HEK293 (cell line): Measurements from ENCODE around the gene C22orf15.
A peak's percentile ranks its signal among the peaks of the same experiment; 100 is the strongest.

Source experiments
- ELK4 ChIP-seq: IDR thresholded peaks from 2 replicates; pipeline ENCODE4 v1.6.1; 2011; ENCODE audit warnings: mild to moderate bottlenecking, low read depth, low read length, borderline replicate concordance
- HOXD13 ChIP-seq: sonication (generic); formaldehyde crosslinking; IDR thresholded peaks from 2 replicates; pipeline ENCODE4 v1.8.0; 2022; ENCODE audit warnings: missing genetic modification reagents, borderline replicate concordance
- KLF16 ChIP-seq: fragments of 450-650 bp; formaldehyde crosslinking; IDR thresholded peaks from 2 replicates; pipeline ENCODE4 v1.5.1; 2017; ENCODE audit warnings: missing biosample characterization, missing genetic modification characterization
- ZFP3 ChIP-seq: fragments of 450-650 bp; formaldehyde crosslinking; IDR thresholded peaks from 2 replicates; pipeline ENCODE4 v1.5.1; 2016; ENCODE audit warnings: low read depth, missing biosample characterization, missing genetic modification characterization
- ZNF350 ChIP-seq: fragments of 450-650 bp; formaldehyde crosslinking; IDR thresholded peaks from 2 replicates; pipeline ENCODE4 v1.5.0; 2017; ENCODE audit warnings: missing biosample characterization, mild to moderate bottlenecking, missing genetic modification characterization
- ZNF354C ChIP-seq: fragments of 450-650 bp; formaldehyde crosslinking; IDR thresholded peaks from 2 replicates; pipeline ENCODE4 v1.5.1; 2016; ENCODE audit warnings: missing biosample characterization, missing genetic modification characterization, low read depth, borderline replicate concordance
- ZNF529 ChIP-seq: fragments of 450-650 bp; formaldehyde crosslinking; IDR thresholded peaks from 2 replicates; pipeline ENCODE4 v1.5.1; 2017; ENCODE audit warnings: missing genetic modification characterization, missing biosample characterization; ENCODE audit not compliant: insufficient replicate concordance
- ZNF560 ChIP-seq: fragments of 450-650 bp; formaldehyde crosslinking; IDR thresholded peaks from 2 replicates; pipeline ENCODE4 v1.5.1; 2017; ENCODE audit warnings: missing biosample characterization, missing genetic modification characterization, borderline replicate concordance
- ZNF610 ChIP-seq: fragments of 450-650 bp; formaldehyde crosslinking; IDR thresholded peaks from 2 replicates; pipeline ENCODE4 v1.5.1; 2016; ENCODE audit warnings: missing biosample characterization, missing genetic modification characterization, borderline replicate concordance
- ZNF707 ChIP-seq: fragments of 450-650 bp; formaldehyde crosslinking; IDR thresholded peaks from 2 replicates; pipeline ENCODE4 v1.5.1; 2016; ENCODE audit warnings: missing biosample characterization, missing genetic modification characterization
- ZNF777 ChIP-seq: fragments of 450-650 bp; formaldehyde crosslinking; IDR thresholded peaks from 2 replicates; pipeline ENCODE4 v1.5.1; 2017; ENCODE audit warnings: missing biosample characterization, missing genetic modification characterization, borderline replicate concordance
- ZNF785 ChIP-seq: fragments of 450-650 bp; formaldehyde crosslinking; IDR thresholded peaks from 2 replicates; pipeline ENCODE4 v1.5.1; 2016; ENCODE audit warnings: missing biosample characterization, missing genetic modification characterization
- ZSCAN18 ChIP-seq: fragments of 450-650 bp; formaldehyde crosslinking; IDR thresholded peaks from 2 replicates; pipeline ENCODE4 v1.5.1; 2016; ENCODE audit warnings: missing biosample characterization, missing genetic modification characterization
- TF ChIP-seq, protein P1 (sequence below): fragments of 450-650 bp; formaldehyde crosslinking; IDR thresholded peaks from 2 replicates; pipeline ENCODE4 v1.5.1; 2016; ENCODE audit warnings: missing biosample characterization, missing genetic modification characterization
- TF ChIP-seq, protein P2 (sequence below): sonication (generic); formaldehyde crosslinking; IDR thresholded peaks from 2 replicates; pipeline ENCODE4 v1.8.1; 2022; ENCODE audit warnings: mild to moderate bottlenecking, moderate library complexity, missing genetic modification reagents
- TF ChIP-seq, protein P3 (sequence below): fragments of 450-650 bp; formaldehyde crosslinking; IDR thresholded peaks from 2 replicates; pipeline ENCODE4 v1.5.1; 2016; ENCODE audit warnings: missing biosample characterization, missing genetic modification characterization, borderline replicate concordance
- TF ChIP-seq, protein P4 (sequence below): fragments of 450-650 bp; formaldehyde crosslinking; IDR thresholded peaks from 2 replicates; pipeline ENCODE4 v1.5.1; 2016; ENCODE audit warnings: missing biosample characterization, missing genetic modification characterization
- TF ChIP-seq, protein P5 (sequence below): fragments of 450-650 bp; formaldehyde crosslinking; IDR thresholded peaks from 2 replicates; pipeline ENCODE4 v1.5.1; 2017; ENCODE audit warnings: missing biosample characterization, missing genetic modification characterization

C22orf15 gene

DNA sequence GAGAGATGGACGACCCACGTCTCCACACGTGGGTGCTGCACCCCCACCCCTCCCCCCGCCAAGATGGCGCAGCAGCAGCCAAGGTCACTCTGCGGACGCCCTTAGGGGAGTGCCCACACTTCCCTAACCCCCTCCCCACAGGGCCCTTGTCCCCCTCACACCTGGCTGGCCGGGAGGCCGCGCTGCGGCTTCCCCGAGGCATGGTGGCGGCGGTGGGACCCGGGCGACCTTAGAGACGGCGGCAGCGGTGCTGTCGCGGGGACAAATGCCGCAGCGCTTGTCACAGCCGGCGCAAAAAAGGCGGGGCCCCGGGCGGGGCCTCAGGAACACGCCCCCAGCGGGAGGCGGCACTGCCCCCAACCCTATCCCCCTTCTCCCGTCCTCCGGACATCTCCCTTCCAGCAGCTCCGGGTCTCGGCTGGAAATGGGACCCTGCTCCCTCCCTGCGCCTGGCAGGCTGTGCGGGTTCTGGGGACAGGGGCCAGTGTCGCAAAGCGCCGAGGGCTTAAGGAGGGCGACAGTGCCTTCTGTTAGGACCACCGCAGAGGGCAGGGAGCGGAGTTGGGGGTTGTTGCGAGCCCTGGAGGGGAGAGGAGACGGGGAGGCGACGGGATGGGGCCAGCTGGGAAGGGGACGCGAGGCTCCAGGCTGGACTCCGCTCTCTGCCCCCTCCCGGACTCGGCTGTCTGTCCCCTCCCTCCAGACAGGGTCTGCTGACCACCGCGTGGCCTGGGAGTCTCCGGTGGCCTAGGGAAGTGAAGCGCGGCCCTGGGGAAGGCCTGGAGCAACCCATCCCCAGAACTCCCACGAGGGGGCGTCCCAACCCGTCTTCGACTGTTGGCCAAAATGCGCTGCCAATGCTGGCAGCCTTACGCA, 5.1 kb downstream of the C22orf15 start, which contains the start of gene CHCHD10 (continued):
- TF ChIP-seq, protein P1, sequence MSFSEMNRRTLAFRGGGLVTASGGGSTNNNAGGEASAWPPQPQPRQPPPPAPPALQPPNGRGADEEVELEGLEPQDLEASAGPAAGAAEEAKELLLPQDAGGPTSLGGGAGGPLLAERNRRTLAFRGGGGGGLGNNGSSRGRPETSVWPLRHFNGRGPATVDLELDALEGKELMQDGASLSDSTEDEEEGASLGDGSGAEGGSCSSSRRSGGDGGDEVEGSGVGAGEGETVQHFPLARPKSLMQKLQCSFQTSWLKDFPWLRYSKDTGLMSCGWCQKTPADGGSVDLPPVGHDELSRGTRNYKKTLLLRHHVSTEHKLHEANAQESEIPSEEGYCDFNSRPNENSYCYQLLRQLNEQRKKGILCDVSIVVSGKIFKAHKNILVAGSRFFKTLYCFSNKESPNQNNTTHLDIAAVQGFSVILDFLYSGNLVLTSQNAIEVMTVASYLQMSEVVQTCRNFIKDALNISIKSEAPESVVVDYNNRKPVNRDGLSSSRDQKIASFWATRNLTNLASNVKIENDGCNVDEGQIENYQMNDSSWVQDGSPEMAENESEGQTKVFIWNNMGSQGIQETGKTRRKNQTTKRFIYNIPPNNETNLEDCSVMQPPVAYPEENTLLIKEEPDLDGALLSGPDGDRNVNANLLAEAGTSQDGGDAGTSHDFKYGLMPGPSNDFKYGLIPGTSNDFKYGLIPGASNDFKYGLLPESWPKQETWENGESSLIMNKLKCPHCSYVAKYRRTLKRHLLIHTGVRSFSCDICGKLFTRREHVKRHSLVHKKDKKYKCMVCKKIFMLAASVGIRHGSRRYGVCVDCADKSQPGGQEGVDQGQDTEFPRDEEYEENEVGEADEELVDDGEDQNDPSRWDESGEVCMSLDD (tag by site-specific recombination), result peak; percentile 73
- TF ChIP-seq ZFP3 (tag by site-specific recombination) (no peak), ELK4 (no peak), ZNF354C (tag by site-specific recombination) (no peak), ZNF529 (no peak), ZNF785 (tag by site-specific recombination) (no peak), HOXD13 (CRISPR knock-in tag) (no peak), ZNF350 (no peak), ZNF707 (no peak), ZSCAN18 (tag by site-specific recombination) (no peak), ZNF610 (peak; percentile 74; the same call in 1 of the 2 replicates), ZNF560 (tag by site-specific recombination) (no peak), ZNF777 (peak; percentile 51; the same call in 1 of the 2 replicates), KLF16 (peak; percentile 81)
- TF ChIP-seq, protein P2, sequence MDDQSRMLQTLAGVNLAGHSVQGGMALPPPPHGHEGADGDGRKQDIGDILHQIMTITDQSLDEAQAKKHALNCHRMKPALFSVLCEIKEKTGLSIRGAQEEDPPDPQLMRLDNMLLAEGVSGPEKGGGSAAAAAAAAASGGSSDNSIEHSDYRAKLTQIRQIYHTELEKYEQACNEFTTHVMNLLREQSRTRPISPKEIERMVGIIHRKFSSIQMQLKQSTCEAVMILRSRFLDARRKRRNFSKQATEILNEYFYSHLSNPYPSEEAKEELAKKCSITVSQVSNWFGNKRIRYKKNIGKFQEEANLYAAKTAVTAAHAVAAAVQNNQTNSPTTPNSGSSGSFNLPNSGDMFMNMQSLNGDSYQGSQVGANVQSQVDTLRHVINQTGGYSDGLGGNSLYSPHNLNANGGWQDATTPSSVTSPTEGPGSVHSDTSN (CRISPR knock-in tag), result no peak; the same call in 1 of the 2 replicates
- TF ChIP-seq, protein P3, sequence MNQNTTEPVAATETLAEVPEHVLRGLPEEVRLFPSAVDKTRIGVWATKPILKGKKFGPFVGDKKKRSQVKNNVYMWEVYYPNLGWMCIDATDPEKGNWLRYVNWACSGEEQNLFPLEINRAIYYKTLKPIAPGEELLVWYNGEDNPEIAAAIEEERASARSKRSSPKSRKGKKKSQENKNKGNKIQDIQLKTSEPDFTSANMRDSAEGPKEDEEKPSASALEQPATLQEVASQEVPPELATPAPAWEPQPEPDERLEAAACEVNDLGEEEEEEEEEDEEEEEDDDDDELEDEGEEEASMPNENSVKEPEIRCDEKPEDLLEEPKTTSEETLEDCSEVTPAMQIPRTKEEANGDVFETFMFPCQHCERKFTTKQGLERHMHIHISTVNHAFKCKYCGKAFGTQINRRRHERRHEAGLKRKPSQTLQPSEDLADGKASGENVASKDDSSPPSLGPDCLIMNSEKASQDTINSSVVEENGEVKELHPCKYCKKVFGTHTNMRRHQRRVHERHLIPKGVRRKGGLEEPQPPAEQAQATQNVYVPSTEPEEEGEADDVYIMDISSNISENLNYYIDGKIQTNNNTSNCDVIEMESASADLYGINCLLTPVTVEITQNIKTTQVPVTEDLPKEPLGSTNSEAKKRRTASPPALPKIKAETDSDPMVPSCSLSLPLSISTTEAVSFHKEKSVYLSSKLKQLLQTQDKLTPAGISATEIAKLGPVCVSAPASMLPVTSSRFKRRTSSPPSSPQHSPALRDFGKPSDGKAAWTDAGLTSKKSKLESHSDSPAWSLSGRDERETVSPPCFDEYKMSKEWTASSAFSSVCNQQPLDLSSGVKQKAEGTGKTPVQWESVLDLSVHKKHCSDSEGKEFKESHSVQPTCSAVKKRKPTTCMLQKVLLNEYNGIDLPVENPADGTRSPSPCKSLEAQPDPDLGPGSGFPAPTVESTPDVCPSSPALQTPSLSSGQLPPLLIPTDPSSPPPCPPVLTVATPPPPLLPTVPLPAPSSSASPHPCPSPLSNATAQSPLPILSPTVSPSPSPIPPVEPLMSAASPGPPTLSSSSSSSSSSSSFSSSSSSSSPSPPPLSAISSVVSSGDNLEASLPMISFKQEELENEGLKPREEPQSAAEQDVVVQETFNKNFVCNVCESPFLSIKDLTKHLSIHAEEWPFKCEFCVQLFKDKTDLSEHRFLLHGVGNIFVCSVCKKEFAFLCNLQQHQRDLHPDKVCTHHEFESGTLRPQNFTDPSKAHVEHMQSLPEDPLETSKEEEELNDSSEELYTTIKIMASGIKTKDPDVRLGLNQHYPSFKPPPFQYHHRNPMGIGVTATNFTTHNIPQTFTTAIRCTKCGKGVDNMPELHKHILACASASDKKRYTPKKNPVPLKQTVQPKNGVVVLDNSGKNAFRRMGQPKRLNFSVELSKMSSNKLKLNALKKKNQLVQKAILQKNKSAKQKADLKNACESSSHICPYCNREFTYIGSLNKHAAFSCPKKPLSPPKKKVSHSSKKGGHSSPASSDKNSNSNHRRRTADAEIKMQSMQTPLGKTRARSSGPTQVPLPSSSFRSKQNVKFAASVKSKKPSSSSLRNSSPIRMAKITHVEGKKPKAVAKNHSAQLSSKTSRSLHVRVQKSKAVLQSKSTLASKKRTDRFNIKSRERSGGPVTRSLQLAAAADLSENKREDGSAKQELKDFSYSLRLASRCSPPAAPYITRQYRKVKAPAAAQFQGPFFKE (tag by site-specific recombination), result no peak
- TF ChIP-seq, protein P4, sequence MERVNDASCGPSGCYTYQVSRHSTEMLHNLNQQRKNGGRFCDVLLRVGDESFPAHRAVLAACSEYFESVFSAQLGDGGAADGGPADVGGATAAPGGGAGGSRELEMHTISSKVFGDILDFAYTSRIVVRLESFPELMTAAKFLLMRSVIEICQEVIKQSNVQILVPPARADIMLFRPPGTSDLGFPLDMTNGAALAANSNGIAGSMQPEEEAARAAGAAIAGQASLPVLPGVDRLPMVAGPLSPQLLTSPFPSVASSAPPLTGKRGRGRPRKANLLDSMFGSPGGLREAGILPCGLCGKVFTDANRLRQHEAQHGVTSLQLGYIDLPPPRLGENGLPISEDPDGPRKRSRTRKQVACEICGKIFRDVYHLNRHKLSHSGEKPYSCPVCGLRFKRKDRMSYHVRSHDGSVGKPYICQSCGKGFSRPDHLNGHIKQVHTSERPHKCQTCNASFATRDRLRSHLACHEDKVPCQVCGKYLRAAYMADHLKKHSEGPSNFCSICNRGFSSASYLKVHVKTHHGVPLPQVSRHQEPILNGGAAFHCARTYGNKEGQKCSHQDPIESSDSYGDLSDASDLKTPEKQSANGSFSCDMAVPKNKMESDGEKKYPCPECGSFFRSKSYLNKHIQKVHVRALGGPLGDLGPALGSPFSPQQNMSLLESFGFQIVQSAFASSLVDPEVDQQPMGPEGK, result peak; percentile 89
- TF ChIP-seq, protein P5, sequence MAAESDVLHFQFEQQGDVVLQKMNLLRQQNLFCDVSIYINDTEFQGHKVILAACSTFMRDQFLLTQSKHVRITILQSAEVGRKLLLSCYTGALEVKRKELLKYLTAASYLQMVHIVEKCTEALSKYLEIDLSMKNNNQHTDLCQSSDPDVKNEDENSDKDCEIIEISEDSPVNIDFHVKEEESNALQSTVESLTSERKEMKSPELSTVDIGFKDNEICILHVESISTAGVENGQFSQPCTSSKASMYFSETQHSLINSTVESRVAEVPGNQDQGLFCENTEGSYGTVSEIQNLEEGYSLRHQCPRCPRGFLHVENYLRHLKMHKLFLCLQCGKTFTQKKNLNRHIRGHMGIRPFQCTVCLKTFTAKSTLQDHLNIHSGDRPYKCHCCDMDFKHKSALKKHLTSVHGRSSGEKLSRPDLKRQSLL (tag by site-specific recombination), result no peak
